Trophoblast cell (in vitro differentiated cells and primary cell): ENCODE measurements around the gene RBM39.
"Not testable (repeated sequence)": the region's sequence is repeated elsewhere in the genome, so short reads cannot be mapped to it uniquely, and the experiment has no call there.

Source experiments
- DNase-seq, 2 donors: peaks; one replicate each; pipeline ENCODE4 v3.0.0-alpha.2; 2016
- H2AFZ ChIP-seq: 2 replicates; pipeline ENCODE4 v1.6.1; 2013; ENCODE audit warnings: low read length, moderate library complexity, mild to moderate bottlenecking; ENCODE audit not compliant: insufficient read depth, poor library complexity
- H2AK5ac ChIP-seq: 2 replicates; pipeline ENCODE4 v1.6.1; 2013; ENCODE audit warnings: mild to moderate bottlenecking, low read length
- H2BK120ac ChIP-seq: 2 replicates; pipeline ENCODE4 v1.6.1; 2013; ENCODE audit warnings: low read length, mild to moderate bottlenecking, moderate library complexity; ENCODE audit not compliant: insufficient read depth, poor library complexity
- H2BK12ac ChIP-seq: 2 replicates; pipeline ENCODE4 v1.6.1; 2013; ENCODE audit warnings: mild to moderate bottlenecking, low read length, moderate library complexity
- H2BK5ac ChIP-seq: 2 replicates; pipeline ENCODE4 v1.6.1; 2013; ENCODE audit warnings: low read length, low read depth, moderate library complexity, mild to moderate bottlenecking; ENCODE audit not compliant: poor library complexity
- H3K14ac ChIP-seq: 2 replicates; pipeline ENCODE4 v1.6.1; 2013; ENCODE audit warnings: mild to moderate bottlenecking, low read length
- H3K18ac ChIP-seq: 2 replicates; pipeline ENCODE4 v1.6.1; 2013; ENCODE audit warnings: mild to moderate bottlenecking, low read length
- H3K23ac ChIP-seq: 2 replicates; pipeline ENCODE4 v1.6.1; 2013; ENCODE audit warnings: low read length
- H3K27ac ChIP-seq: 2 replicates; pipeline ENCODE4 v1.5.1; 2013; ENCODE audit warnings: low read depth, mild to moderate bottlenecking, inconsistent platforms, low read length, moderate library complexity
- H3K27me3 ChIP-seq: 2 replicates; pipeline ENCODE4 v1.6.1; 2013; ENCODE audit warnings: inconsistent platforms, mild to moderate bottlenecking, low read length, moderate library complexity; ENCODE audit not compliant: insufficient read depth
- H3K36me3 ChIP-seq, 2 experiments: 1 replicate in 1 of 2; 2 replicates in 1 of 2; pipeline ENCODE4 v1.6.1; 2013; ENCODE audit warnings: low read length in 2 of 2, mild to moderate bottlenecking in 2 of 2, moderate library complexity in 1 of 2; ENCODE audit not compliant: insufficient read depth in 2 of 2, control insufficient read depth in 1 of 2
- H3K4ac ChIP-seq: 2 replicates; pipeline ENCODE4 v1.6.1; 2013; ENCODE audit warnings: low read depth, mild to moderate bottlenecking, low read length, moderate library complexity
- H3K4me1 ChIP-seq, 2 experiments: 1 replicate in 1 of 2; 2 replicates in 1 of 2; pipeline ENCODE4 v1.6.1; 2013; ENCODE audit warnings: low read length in 2 of 2, mild to moderate bottlenecking in 2 of 2, moderate library complexity in 1 of 2; ENCODE audit not compliant: insufficient read depth in 2 of 2, control insufficient read depth in 1 of 2
- H3K4me2 ChIP-seq: 2 replicates; pipeline ENCODE4 v1.6.1; 2013; ENCODE audit warnings: inconsistent platforms, mild to moderate bottlenecking, low read length, moderate library complexity
- H3K4me3 ChIP-seq: 2 replicates; pipeline ENCODE4 v1.5.1; 2013; ENCODE audit warnings: mild to moderate bottlenecking, low read depth, low read length, inconsistent platforms
- H3K79me1 ChIP-seq: one replicate; pipeline ENCODE4 v1.6.1; 2013; ENCODE audit warnings: low read length
- H3K79me2 ChIP-seq: 2 replicates; pipeline ENCODE4 v1.6.1; 2013; ENCODE audit warnings: low read length, mild to moderate bottlenecking; ENCODE audit not compliant: control insufficient read depth, insufficient read depth, poor library complexity
- H3K9ac ChIP-seq: 2 replicates; pipeline ENCODE4 v1.6.1; 2013; ENCODE audit warnings: mild to moderate bottlenecking, low read length
- H3K9me3 ChIP-seq: 2 replicates; pipeline ENCODE4 v1.6.1; 2013; ENCODE audit warnings: low read depth, mild to moderate bottlenecking, control low read depth, inconsistent platforms, low read length; ENCODE audit not compliant: insufficient read depth
- H4K12ac ChIP-seq: 2 replicates; pipeline ENCODE4 v1.6.1; 2013; ENCODE audit warnings: low read depth, mild to moderate bottlenecking, low read length, moderate library complexity
- H4K8ac ChIP-seq: 2 replicates; pipeline ENCODE4 v1.6.1; 2013; ENCODE audit warnings: low read depth, mild to moderate bottlenecking, low read length, moderate library complexity
- H4K91ac ChIP-seq: one replicate; pipeline ENCODE4 v1.6.1; 2013; ENCODE audit warnings: low read depth, mild to moderate bottlenecking, low read length, moderate library complexity
- WGBS: extraction: QIAGEN DNeasy Blood & Tissue Kit; methylation state at CpG from one replicate; pipeline ENCODE4 v1.1.7; 2013; ENCODE audit warnings: missing lambda C conversion rate; ENCODE audit not compliant: insufficient read length, insufficient coverage; ENCODE audit errors: extremely low coverage; 5-methylcytosine and 5-hydroxymethylcytosine counted together

The RBM39 gene

GRCh38 chr20:35768731-35769664 lies 26.9 kb upstream of the RBM39 start:
- Histone ChIP-seq H2AK5ac (no peak overlapping the region), H3K79me2 (peaks cover 3% of the 10 kb centered on the region), H3K79me1 (peaks cover 3% of the 10 kb centered on the region), H3K4me3 (no peak overlapping the region), H2BK5ac (no peak overlapping the region), H3K4me2 (no peak overlapping the region), H3K23ac (no peak overlapping the region), H2BK12ac (no peak overlapping the region), H4K12ac (no peak overlapping the region), H3K9me3 (no peaks in the 10 kb centered on the region), H3K14ac (no peak overlapping the region), H4K91ac (peak overlapping the region; percentile 3), H3K4ac (no peak overlapping the region), H3K27ac (peak overlapping the region; percentile 38), H3K27me3 (no peaks in the 10 kb centered on the region), H3K9ac (no peak overlapping the region), H2BK120ac (no peak overlapping the region), H3K18ac (no peak overlapping the region), H3K4me1 (peaks cover 6 to 14% of the 10 kb centered on the region in 2 experiments), H4K8ac (peak overlapping the region; percentile 37), H2AFZ (no peak overlapping the region), H3K36me3 (no peaks in the 10 kb centered on the region)
- no CpG with 5 or more reads among the region's 5 CpGs for WGBS
- DNase-seq = peak; percentile 89 to 93

- H3K4me3 ChIP-seq = no peak overlapping the region
- no peak overlapping the region for H2AFZ ChIP-seq
- no peaks in the 10 kb centered on the region for H3K27me3 ChIP-seq
- peak overlapping the region; percentile 18 for H2AK5ac ChIP-seq
- no peaks in the 10 kb centered on the region for H3K36me3 ChIP-seq
- no peak overlapping the region for H2BK120ac ChIP-seq
- H4K12ac ChIP-seq = peak overlapping the region; percentile 26
- DNase-seq = peak in 1 of 2 donors; percentile 11
- H3K14ac ChIP-seq = no peak overlapping the region
- H3K4ac ChIP-seq = no peak overlapping the region
- H3K9ac ChIP-seq = no peak overlapping the region
- no peaks in the 10 kb centered on the region for H3K9me3 ChIP-seq
- WGBS = no CpG with 5 or more reads among the region's 12 CpGs
- H2BK5ac ChIP-seq = no peak overlapping the region
- peaks cover 3% of the 10 kb centered on the region for H3K79me1 ChIP-seq
- no peak overlapping the region for H3K23ac ChIP-seq
- H3K4me2 ChIP-seq = no peak overlapping the region
- H4K8ac ChIP-seq = peak overlapping the region; percentile 13
- peak overlapping the region; percentile 43 for H4K91ac ChIP-seq
- peaks cover 4 to 12% of the 10 kb centered on the region in 2 experiments for H3K4me1 ChIP-seq
- peaks cover 3% of the 10 kb centered on the region for H3K79me2 ChIP-seq
- H3K18ac ChIP-seq = no peak overlapping the region
- no peak overlapping the region for H3K27ac ChIP-seq
- H2BK12ac ChIP-seq = peak overlapping the region; percentile 23
Observed at GRCh38 chr20:35767683-35768481, 25.8 kb upstream of the RBM39 start.

- H3K4me1 ChIP-seq = peaks cover 4 to 10% of the 10 kb centered on the region in 2 experiments
- WGBS = no CpG with 5 or more reads among the region's 4 CpGs
- H3K36me3 ChIP-seq = no peaks in the 10 kb centered on the region
Observed at GRCh38 chr20:35766843-35767242, 24.8 kb upstream of the RBM39 start.

GRCh38 chr20:35764936-35765335 lies 22.9 kb upstream of the RBM39 start:
- not testable (repeated sequence) for H3K27me3 ChIP-seq, H2BK120ac ChIP-seq, H3K9ac ChIP-seq, H4K8ac ChIP-seq, H2BK5ac ChIP-seq, H3K4ac ChIP-seq, H4K91ac ChIP-seq, H3K14ac ChIP-seq, H3K79me2 ChIP-seq, H3K9me3 ChIP-seq, H2AFZ ChIP-seq, H2BK12ac ChIP-seq, H3K27ac ChIP-seq, H4K12ac ChIP-seq, H3K36me3 ChIP-seq, H3K4me3 ChIP-seq, H3K79me1 ChIP-seq, H3K4me1 ChIP-seq, H2AK5ac ChIP-seq, H3K23ac ChIP-seq, H3K4me2 ChIP-seq, H3K18ac ChIP-seq
- WGBS = no CpG with 5 or more reads among the region's 2 CpGs
- DNase-seq = peak; percentile 94 to 97

More at GRCh38 chr20:35766843-35767242, 24.8 kb upstream of the RBM39 start:
- no peak overlapping the region for H2BK12ac ChIP-seq
- H2AFZ ChIP-seq = no peak overlapping the region
- no peaks in the 10 kb centered on the region for H3K9me3 ChIP-seq
- H3K4me3 ChIP-seq = no peak overlapping the region
- no peak overlapping the region for H3K14ac ChIP-seq
- no peak overlapping the region for H2BK120ac ChIP-seq
- H3K23ac ChIP-seq = no peak overlapping the region
- H3K27ac ChIP-seq = no peak overlapping the region
- peaks cover 3% of the 10 kb centered on the region for H3K79me1 ChIP-seq
- no peak overlapping the region for H4K91ac ChIP-seq
- no peak overlapping the region for H2BK5ac ChIP-seq
- no peaks in the 10 kb centered on the region for H3K27me3 ChIP-seq
- H3K4ac ChIP-seq = no peak overlapping the region
- no peak overlapping the region for H2AK5ac ChIP-seq
- no peak overlapping the region for H3K9ac ChIP-seq
- H3K79me2 ChIP-seq = no peaks in the 10 kb centered on the region
- no peak for DNase-seq
- H3K18ac ChIP-seq = no peak overlapping the region
- H4K8ac ChIP-seq = no peak overlapping the region
- H3K4me2 ChIP-seq = no peak overlapping the region
- no peak overlapping the region for H4K12ac ChIP-seq
